HG03108 (cell line): ENCODE measurements around the gene BBX.
"Not testable (repeated sequence)": the region's sequence is repeated elsewhere in the genome, so short reads cannot be mapped to it uniquely, and the experiment has no call there.

Source experiments
- ATAC-seq: cut with Tn5 transposase; IDR thresholded peaks from one replicate; pipeline ENCODE4 v1.9.1; 2021; ENCODE audit warnings: moderate library complexity; ENCODE audit not compliant: unreplicated experiment

BBX gene

DNA sequence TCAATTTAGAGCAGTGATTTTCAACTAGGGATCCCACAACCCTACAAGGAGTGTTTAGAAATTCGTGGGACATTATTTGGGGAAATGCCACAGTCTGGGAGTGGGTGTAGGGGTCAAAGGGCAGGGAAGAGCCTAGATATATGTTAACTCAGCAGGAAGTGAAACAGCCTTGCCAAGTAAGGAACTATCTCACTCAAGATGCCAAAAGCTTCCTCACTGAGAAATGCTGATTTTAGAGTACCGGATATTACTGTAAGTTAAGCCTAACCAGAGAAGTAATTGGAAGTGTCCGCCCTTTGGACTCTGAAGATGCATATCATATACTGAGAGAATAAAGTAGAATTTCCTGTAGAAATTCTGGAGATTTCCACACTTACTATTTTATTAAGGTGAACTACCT is 158.6 kb downstream of the BBX start:
- no peak for ATAC-seq

DNA sequence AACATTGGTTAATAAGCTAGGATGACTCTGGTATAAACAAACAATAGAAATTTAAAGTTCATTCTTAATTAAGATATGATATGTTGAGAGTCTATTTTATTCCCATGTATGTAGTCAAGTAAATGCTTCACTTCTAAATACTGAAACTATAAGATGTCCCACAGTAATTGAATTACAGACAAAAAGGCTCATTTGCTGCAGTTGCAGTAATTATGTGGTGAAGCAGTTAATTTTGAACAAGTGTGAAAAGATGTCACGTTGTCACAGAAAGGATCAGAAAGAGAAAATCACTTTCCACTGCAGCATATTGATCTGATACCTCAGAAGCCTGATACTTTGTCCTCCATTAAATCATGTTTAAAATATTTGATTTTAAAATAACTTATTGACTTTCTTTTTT is 159.8 kb downstream of the BBX start:
- no peak for ATAC-seq

DNA sequence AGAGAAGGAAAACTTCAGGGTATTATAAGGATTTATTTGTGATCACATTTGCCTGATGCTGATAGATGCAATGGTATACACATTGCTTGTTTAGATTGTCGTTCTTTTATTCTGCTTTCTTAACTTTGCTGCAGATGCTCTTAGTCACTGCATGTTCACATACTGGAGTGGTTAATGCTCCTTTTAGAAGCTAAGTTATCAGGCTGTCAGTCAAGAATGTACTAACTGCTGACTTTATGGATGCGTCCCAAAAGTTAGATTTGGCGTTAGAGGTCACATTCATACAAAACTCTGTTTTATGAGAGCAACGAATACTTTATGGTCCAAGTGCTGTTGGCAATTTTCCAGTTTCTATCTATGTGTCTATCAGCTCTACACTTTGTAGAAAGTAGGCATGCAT is 160.7 kb downstream of the BBX start:
- no peak for ATAC-seq

DNA sequence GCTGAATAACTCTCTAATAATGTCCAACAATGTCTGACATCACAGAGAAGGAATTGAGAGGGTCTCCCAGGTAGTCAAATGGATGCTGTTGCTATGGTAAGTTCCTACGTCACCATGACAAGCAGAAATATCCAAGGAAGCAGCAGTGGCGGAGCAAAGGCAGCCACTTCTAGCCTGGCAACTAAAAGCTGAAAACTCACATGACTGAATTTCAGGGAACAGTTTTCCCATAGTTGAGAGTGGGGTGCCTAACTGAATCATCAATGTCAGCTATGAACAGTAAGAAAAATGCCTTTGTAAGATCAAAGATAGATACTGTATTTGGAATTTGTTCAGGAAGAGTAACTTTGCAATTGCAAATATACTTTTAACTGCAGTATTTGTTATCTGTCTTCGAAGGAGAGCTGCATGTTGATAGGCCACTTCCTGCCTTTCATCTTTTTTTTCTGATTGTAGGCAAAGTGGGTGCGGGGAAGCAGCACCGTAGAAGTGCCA is 161.7 kb downstream of the BBX start:
- ATAC-seq: no peak

DNA sequence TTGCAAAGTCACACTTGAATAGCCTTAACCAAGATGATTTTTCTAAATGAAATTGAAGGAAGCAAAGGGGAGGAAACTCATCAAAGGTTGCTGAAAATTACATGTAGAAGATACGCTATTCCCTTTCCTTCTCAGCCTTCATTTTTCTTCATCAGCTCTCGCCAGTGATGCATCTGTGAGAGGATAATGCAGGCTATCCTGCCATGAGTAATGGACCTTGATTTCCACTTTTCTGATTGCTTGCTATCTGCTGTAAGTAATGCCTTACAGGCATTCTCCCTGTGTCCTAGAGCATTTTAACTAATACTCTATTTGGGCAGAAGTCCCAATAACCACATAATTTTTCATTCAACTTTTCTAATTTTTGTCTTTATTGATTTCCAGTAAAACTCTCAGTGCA is 162.6 kb downstream of the BBX start:
- ATAC-seq: no peak

DNA sequence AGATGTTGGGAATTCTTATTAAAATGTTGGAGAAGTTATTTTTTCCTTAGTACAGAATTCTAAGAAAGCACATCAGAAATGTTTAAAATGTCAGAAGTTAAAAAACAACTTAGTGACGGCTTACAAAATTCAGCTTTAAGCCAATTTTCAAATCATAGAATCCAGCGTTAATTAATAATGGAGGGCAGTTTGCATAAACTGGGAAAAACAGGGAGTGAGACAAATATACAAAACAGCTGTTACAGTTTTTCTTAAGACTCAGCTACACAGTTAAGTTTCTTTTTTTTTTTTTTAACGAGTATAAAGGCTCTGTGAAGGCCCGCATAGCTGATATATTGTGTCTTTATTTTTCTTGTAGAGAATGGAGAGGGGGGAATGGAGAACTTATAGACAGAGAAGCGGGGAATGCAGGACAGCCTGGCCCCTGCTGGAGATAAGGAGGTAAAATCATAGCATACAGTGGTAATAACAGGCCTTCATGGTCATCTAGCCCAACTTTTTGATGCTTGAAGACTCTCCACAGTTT is 164.4 kb downstream of the BBX start:
- no peak for ATAC-seq

DNA sequence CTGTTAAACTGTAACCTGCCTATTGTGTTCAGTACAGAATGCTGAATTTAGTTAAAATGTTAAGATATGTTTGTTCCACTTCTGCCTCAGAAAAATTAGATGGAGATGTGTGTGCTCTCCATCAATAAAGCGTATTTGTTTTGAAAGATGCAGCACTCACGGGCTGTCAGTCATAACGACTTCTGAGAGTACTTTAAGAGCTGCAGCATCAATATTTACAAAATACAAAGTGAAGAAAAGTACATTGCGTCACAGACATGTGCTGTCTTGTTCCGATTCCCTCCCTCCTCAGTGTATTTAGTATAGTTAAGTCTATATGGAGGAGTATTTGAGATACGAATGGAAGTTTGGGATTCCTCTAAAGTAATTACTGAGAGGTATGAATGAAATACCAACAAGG is 166.6 kb downstream of the BBX start:
- no peak for ATAC-seq

DNA sequence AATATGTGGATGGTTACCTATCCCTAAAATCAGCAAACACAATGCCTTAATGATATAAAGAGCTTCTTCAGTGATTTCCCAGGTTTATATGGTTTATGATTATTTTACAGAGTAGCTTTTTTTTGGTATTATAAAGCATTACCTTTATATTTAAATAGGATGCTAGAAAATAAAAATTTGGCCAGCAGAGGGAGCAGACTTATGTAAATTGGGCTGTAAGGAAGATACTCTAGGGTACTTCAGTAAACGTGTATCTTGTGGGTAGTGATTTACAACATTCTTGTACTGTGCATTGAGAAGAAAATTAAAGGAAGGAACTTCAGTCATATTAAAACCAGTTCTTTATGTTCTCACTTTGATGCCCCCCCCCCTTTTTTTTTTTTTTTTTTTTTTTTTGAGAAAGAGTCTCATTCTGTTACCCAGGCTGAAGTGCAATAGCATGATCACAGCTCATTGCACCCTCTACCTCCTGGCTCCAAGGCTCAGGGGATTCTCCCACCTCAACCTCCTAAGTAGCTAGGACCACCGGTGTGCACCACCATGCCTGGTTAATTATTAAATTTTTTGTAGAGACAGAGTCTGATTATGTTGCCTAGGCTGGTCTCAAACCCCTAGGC is 167.9 kb downstream of the BBX start:
- ATAC-seq: no peak

DNA sequence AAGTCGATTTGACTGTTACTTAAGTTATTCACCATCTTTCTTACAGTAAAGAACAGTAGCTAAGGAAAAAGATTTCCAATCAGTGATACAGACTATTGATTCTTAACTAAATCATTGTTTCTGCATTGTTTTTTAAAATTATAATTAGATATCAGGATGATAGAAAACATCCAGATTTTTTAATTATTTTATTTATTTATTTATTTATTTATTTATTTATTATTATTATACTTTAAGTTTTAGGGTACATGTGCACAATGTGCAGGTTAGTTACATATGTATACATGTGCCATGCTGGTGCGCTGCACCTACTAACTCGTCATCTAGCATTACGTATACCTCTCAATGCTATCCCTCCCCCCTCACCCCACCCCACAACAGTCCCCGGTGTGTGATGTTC is 169.2 kb downstream of the BBX start:
- not testable (repeated sequence) for ATAC-seq

DNA sequence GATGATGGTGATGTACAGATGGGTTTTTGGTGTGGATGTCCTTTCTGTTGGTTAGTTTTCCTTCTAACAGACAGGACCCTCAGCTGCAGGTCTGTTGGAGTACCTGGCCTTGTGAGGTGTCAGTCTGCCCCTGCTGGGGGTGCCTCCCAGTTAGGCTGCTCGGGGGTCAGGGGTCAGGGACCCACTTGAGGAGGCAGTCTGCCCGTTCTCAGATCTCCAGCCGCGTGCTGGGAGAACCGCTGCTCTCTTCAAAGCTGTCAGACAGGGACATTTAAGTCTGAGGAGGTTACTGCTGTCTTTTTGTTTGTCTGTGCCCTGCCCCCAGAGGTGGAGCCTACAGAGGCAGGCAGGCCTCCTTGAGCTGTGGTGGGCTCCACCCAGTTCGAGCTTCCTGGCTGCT is 174.6 kb downstream of the BBX start:
- ATAC-seq: not testable (repeated sequence)

DNA sequence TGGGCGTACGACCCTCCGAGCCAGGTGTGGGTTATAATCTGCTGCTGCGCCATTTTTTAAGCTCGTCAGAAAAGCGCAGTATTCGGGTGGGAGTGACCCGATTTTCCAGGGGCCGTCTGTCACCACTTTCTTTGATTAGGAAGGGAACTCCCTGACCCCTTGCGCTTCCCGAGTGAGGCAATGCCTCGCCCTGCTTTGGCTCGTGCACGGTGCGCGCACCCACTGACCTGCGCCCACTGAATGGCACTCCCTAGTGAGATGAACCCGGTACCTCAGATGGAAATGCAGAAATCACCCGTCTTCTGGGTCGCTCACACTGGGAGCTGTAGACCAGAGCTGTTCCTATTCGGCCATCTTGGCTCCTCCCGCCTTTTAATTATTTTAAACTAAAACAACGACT is 175.1 kb downstream of the BBX start:
- ATAC-seq: not testable (repeated sequence)

DNA sequence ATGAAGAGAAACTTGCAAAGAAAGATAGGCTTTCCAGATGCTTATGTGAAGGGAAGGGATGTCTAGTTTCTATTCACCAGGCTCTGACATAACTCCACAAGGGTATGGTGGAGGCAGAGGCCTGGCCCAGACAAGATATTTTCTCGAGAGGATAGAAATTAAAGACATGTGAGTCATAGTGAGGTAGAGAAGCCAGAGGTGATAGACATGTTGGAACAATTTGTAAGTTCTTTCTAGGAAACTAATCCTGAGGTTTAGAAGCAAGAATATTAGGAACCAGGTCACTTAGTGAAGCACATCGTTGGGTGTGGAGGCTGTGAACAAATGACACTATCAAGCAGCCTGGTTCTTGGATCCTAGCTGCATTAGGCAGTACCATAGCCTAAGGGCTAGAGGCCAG is 176.9 kb downstream of the BBX start:
- ATAC-seq: no peak

DNA sequence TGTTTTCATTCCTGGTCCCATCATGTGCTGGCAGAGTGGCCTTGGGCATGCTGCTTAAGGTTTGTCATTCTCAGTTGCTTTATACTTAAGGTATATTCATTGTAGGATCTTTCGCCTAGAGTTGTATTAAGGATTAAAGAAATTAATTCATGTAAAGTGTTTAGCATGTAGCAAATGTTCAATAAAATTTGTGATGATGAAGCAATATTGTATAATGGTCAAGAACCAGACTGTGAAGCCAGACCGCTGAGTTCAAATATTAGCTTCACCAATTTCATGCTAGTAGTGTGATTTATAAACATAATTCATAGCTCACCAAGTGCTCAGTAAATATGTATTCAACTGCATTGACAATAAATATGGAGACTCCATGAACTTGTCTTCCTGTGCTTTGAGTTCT is 178.5 kb downstream of the BBX start:
- no peak for ATAC-seq

DNA sequence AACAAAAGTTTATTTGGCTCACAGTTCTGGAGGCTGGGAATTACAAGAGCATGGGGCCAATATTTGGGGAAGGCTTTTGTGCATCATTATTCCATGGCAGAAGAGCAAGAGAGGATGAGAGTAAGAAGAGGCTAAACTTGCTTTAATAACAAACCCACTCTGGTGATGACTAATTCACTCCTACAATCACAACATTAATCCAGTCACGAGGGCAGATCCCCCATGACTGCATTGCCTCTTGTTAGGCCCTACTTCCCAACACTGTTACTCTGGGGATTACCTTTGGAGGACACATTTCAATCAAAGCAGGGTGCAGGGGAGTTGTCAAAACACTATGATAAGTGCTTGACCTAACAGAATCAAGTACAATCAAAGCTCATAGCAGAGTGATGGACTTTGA is 181.7 kb downstream of the BBX start:
- no peak for ATAC-seq

DNA sequence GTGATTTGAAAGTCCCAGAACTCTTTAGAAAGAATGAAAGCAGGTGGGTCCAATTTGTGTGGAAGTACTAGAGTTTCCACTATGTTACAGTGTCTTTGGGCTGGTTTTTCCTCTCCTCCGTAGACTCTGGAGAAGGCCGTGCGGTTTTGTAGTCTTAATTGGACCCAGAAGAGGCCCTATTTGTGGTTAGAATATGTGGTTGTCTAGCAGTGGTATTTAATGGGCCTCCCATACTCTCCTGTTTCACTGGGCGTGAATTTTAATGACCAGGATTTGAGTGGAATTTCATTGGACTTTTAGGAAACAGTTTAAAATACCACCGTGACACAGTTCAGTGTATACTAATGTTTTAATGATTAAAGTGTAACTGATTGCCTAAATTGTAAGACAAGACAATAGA is 182.3 kb downstream of the BBX start:
- ATAC-seq: no peak

DNA sequence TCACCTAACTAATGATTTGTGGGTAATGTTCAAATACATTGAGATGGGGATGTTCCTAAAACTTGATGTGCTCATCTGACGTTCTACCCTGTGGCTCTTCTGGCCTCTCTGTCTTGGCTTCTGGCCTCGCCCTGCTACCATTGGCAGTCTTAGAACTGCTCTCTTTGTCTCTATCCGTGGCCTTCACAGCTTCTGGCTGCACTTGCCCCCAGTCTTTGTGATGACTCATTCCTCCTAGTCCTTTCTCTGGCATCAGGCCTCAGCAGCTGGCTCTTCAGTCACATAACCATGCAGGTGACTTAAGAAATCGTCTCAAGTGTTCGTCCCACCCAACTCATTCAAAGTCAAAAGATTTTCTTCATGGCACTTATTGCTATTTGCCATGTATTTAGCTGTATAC is 188.1 kb downstream of the BBX start:
- ATAC-seq: no peak

DNA sequence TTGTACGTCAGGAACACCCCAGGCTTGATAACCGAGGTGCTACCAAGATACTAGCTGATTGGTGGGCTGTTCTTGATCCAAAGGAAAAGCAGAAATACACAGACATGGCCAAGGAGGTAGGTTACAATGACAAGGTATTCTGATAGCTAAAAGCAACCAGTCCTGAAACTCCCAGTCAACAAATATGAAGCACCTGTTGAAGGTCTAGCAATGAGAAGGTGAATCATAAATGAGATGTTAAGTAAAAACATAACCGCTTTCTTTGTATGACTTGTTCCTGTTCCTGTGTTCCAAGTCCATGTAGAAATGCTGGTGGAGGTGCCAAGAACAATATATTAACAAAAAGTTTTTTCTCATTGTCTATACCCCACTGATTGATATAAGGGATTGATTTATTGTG is 194.0 kb downstream of the BBX start:
- ATAC-seq: no peak

DNA sequence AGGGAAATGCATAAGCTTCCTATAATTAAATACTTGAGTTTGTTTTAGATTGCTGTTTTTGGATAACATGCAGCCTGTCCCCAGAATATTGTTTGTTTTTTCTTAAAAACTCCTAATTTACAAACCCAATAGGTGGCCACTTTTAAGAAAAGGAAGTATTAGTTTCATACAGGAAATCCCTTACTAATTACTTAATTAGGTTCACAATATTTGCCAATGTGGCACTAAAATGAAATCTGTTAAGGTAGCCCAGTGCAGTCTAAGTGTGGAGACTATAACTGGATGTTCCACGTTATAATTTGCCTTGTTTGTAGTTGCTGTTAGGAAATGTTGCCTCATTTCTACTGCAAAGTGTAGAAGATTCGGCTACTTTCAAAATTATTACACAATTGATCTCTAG is 195.8 kb downstream of the BBX start:
- ATAC-seq: no peak

DNA sequence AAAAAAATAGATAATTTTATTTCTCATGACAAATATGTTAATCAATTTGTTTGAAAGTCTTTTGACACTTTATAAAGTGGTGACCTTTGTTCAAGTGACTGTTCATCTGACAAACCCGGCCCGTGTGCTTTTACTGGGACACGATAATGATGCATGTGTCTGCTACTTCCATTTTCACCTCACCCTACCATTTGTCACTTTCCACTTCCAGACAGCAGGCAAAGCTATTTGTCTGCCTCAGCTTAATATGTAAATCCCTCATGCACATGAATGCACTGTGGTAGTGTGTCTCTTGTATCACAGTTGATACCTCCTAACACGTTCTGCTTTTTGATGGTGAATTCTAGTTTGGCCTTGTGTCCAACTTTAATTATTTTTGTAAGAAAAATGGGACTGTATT is 204.3 kb downstream of the BBX start:
- no peak for ATAC-seq

DNA sequence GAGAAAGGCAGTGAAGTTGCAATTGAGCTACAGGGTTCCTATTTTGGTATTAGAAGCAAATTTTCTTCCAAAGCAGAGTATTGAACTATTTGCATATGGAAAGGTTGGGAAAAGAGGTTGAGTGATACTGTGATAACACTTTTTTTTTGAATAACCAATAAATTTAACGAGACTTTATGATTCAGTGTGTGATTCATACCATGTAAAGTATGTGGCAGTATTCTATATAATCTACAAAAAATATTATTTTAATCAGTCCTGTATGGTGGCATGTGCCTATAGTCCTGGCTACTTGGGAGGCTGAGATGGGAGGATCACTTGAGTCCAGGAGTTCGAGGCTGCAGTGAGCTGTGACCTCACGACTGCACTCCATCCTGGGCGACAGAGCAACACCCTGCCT is 206.9 kb downstream of the BBX start:
- ATAC-seq: no peak

DNA sequence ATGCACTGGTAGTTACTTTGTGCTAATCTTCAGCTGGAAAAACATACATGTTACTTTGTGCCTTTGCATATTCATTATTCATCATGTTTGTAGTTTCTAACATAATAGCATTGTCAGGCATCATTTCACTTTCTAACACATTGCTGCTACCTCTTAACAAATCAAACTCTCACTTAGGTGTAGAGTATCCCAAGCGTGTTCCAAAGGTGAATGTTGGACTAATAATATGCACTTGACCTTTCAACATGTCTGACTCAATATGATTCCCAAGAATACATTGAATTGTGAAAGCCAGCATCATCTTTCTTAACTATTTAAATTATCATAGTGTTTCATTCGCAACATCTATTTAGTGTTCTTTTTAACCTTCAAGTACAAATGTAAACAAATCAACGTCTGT is 211.6 kb downstream of the BBX start:
- ATAC-seq: no peak

DNA sequence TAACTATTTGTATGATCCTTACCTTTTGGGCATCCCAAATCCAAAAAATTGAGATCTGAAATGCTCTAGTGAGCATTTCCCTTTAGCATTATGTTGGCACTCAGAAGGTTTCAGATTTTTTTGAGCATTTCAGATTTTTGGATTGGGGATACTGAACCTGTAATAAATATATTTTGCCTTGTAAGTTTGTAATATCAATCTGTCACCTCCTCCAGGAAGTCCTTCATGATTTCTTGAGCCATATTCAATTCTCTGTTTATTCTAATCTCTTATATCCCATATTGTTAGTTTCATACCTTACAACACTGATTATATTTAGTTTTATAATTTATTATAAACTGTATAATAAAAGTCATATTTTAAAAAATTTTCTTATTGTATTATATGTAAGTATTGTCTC is 215.2 kb downstream of the BBX start:
- no peak for ATAC-seq

DNA sequence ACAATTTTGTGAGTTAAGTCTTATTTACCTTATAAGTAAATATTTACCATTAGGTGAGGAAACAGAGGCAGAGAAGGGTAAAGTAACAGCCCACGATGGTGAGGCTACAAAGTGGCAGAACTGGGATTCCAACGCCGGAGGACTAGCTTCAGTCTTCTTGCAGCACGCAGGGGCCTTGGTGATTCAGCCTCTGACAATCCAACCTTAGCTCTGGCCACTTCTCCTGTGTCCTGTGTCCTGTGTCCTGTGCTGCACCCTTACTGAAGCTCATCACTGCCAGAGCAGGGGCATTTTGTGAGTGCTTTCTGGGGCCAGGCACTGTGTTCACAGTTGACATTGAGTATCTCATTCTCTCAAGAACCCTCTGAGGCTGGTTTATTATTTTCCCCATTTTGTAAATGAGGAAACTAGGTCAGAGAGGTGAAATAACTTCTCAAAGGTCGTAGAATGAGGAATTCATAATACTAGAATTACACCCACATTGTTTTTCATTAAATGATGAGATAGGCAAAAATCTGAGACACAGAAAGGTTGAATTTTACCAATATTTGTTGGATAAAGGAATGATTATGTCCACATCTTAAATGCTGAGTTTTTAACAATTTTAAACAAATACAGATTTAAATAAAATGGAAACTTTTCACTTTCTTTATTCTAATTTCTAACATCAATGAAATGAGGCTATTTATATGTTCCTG is 215.9 kb downstream of the BBX start:
- no peak for ATAC-seq
